ENCODE results near the gene SEMA3D.
"Not testable (repeated sequence)": the region's sequence is repeated elsewhere in the genome, so short reads cannot be mapped to it uniquely, and the experiment has no call there.

Gene SEMA3D

DNA sequence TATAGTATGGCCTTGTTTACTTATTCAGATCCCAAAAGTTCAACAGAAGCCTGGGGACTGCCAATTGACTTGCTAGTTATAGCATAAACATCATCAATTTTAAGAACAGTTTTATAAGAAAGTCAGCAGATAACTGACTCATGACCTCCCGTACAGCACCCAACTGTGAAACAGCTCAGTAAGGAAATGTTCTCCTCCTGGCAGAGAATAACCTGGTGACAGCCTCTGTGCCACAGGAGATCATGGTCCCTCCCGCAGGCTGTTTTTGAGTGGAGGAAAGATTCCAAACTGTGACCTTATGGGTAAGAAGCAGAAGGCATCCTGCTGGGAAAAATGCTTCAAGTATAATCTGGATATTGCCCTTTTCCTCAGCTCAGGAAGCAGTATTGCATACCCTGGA, 182.5 kb downstream of the SEMA3D start:
- no peak for DNase-seq (ENCODE audit: extremely low read depth, low read depth)
- TF ChIP-seq, protein P1, sequence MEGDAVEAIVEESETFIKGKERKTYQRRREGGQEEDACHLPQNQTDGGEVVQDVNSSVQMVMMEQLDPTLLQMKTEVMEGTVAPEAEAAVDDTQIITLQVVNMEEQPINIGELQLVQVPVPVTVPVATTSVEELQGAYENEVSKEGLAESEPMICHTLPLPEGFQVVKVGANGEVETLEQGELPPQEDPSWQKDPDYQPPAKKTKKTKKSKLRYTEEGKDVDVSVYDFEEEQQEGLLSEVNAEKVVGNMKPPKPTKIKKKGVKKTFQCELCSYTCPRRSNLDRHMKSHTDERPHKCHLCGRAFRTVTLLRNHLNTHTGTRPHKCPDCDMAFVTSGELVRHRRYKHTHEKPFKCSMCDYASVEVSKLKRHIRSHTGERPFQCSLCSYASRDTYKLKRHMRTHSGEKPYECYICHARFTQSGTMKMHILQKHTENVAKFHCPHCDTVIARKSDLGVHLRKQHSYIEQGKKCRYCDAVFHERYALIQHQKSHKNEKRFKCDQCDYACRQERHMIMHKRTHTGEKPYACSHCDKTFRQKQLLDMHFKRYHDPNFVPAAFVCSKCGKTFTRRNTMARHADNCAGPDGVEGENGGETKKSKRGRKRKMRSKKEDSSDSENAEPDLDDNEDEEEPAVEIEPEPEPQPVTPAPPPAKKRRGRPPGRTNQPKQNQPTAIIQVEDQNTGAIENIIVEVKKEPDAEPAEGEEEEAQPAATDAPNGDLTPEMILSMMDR (IDR thresholded peaks at IDR 0.05; ENCODE audit: low read depth, low read length): no peak

DNA sequence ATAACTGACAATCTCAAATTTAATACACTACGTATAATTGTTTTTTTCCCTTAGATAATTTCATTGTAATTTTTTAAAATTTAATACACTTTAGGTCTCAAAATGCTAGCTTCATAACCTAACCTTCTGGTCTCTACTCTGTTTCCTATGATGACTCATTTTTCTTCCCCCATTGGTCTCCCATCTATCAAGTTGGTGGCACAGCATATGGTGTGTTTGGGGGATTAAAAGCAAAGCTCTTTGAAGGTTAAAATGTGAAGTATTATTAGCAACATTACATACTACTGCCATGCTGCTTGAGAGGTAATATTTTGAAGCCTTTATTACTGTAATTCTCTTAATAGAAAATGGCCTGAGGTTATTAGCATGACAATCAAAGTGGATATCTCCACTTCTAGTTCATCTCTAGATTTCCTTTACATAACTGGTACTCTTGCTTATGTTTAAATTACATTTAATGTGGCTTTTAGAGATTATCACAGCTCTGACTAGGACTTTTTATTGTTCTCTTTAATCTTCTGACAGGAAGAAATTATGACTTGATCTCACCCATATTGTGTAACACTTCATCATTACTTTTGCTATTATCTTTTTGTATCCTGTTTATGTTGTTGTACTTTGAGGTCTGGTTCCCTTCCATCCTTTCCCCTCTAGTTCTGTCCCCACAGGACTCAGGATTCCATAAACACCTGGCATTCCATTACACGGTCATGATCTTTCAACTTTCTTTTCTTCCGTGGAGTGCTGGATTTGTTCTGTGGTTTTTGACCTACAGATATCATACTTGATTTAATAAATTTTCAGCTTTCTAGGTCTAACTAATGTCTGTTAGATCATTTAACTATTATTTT, 185.1 kb downstream of the SEMA3D start:
- no peak for DNase-seq (ENCODE audit: extremely low read depth, low read depth)
- TF ChIP-seq, protein P1 (IDR thresholded peaks at IDR 0.05; ENCODE audit: low read depth, low read length): no peak

DNA sequence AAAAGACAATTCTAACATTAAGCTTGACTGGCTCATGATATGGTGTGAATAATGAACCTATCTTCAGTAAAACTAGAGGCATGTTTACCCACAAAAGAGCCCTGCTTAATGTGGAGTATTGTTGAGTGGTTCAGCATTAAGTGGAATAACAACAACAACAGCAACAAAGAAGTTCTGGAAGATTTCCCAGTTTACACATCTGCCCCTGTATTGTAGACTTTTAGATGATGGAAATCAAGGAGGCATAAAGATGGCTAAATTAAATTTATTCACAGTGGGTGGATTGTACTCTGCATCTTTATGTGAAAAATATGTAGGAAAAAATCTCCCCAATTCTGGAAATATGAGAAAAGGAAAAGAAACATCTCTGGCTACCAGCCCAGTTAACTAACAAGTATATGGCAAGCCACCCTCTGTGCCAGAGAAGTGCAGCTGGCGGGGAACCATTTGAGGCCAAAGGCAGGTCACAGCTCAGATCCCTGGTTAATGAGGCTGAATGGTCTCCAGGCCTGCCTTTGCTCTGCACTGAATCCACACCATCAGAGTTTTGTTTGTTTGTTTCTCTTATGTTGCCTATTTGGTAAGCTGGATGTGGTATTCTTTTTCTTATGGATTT, 186.0 kb downstream of the SEMA3D start:
- DNase-seq (ENCODE audit: extremely low read depth, low read depth): no peak

DNA sequence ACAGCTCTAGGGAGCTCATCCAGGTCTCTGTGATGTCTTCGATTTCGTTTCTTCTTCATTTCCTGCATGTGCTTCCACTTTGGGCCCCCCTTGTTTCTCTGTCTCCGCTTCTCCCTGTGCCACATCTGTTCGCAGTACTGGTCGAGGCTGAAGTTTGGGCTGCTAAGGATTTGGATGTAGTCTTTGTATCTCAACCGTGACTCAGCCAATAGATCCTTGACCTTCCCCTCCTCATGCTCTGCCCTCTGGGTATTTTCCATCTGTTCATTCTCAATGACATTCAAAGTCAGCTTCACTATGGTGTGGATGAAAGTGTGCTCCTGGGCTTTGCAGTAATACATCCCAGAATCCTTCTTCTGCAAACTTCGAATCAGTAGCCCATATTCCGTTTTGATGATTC, 187.4 kb downstream of the SEMA3D start:
- TF ChIP-seq, protein P1 (IDR thresholded peaks at IDR 0.05; ENCODE audit: low read depth, low read length): no peak
- no peak for DNase-seq (ENCODE audit: extremely low read depth, low read depth)

More for the DNA sequence above, 186.0 kb downstream of the SEMA3D start:
- TF ChIP-seq, protein P1 (IDR thresholded peaks at IDR 0.05; ENCODE audit: low read depth, low read length): no peak

DNA sequence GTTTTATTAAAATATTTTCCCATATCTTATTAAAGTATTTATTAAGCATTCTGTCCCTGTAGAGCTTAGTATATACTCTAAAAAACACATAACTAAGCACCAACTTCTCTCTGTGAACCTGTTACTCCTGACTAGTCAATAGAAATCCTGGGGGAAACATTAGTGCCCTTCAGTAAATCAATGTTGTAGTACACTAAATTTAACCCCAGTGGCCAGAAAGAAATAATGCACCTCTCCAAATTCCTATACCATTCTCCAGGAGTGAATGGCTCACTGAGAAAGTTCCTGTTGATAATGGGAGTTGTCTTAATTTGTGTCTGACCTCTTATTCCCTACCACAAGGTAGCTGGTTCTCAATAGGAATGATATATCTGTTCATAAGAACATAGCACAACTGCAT, 188.2 kb downstream of the SEMA3D start:
- no peak for DNase-seq (ENCODE audit: extremely low read depth, low read depth)
- TF ChIP-seq, protein P1 (IDR thresholded peaks at IDR 0.05; ENCODE audit: low read depth, low read length): no peak

DNA sequence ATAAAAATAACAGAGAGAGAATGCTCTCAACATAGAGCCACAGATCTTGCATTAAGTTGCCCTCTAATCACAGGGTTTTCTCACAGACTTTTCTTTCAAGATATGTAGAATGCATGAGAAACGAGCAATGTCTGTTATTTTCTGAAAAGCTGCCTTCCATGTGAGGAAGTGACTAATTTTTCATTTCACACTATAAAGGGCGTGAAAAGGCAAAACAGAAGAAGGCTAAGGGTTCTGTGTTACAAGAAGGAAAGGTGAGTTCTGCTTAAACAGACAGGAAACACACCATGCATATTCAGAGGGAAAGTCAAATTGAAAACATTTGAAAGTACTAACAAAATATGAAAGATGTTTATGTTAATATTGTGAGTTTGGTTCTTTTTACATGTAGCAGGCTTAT, 189.2 kb downstream of the SEMA3D start:
- TF ChIP-seq, protein P1 (IDR thresholded peaks at IDR 0.05; ENCODE audit: low read depth, low read length): no peak
- no peak for DNase-seq (ENCODE audit: extremely low read depth, low read depth)

DNA sequence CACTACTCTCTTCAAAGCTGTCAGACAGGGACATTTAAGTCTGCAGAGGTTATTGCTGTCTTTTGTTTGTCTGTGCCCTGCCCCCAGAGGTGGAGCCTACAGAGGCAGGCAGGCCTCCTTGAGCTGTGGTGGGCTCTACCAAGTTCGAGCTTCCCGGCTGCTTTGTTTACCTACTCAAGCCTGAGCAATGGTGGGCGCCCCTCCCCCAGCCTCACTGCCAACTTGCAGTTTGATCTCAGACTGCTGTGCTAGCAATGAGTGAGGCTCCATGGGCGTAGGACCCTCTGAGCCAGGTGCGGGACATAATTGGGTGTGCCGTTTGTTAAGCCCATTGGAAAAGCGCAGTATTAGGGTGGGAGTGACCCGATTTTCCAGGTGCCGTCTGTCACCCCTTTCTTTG, 193.9 kb downstream of the SEMA3D start:
- DNase-seq (ENCODE audit: extremely low read depth, low read depth): not testable (repeated sequence)
